ENCODE data around the gene PAGR1.

- TF ChIP-seq ZNF274 (IDR thresholded peaks at IDR 0.05; ENCODE audit: low read depth, low read length) = no peak
- TF ChIP-seq YY1 (IDR thresholded peaks at IDR 0.05; ENCODE audit: insufficient read depth, insufficient read length) = no peak
These were observed 26.2 kb upstream of the PAGR1 start for GRCh38 chr16:29789775-29790182.

Measured in NT2/D1 (cell line).